ENCODE results near the gene FAM149B1. TPM values are rescaled to one million over a fixed set of nuclear protein-coding genes. Genes with fewer than 3 reads are reported as not detected.

FAM149B1 gene
- total and polyA plus RNA-seq, 2 of the 13 experiments (the other 11 are each of a cell fraction or from before 2014, with no cell fraction given), result 9.3 to 16.8 TPM

GRCh38 chr10:73252445-73253224, 84.7 kb downstream of the FAM149B1 start, which contains the start of gene MRPS16 (continued):
- TF ChIP-seq HNF4G (IDR thresholded peaks at IDR 0.05; ENCODE audit: borderline replicate concordance, low read depth, low read length) (peak; percentile 57; the same call in 1 of the 2 replicates), HNF4G (CRISPR knock-in tag; IDR thresholded peaks at IDR 0.05; ENCODE audit: borderline replicate concordance, low read depth) (peak; percentile 79; the same call in 1 of the 2 replicates), ZNF598 (CRISPR knock-in tag; IDR thresholded peaks at IDR 0.05; ENCODE audit: borderline replicate concordance) (peak; percentile 78; the same call in 1 of the 2 replicates), RXRB (CRISPR knock-in tag; IDR thresholded peaks at IDR 0.05; ENCODE audit: borderline replicate concordance) (peak; percentile 81), PHF21A (CRISPR knock-in tag; IDR thresholded peaks at IDR 0.05) (peak; percentile 74), ZNF629 (CRISPR knock-in tag; conservative IDR thresholded peaks at IDR 0.05) (no peak), SNRNP70 (IDR thresholded peaks at IDR 0.05; ENCODE audit: low read depth, low read length) (no peak), MTF2 (CRISPR knock-in tag; IDR thresholded peaks at IDR 0.05; ENCODE audit: borderline replicate concordance) (peak; percentile 2; the same call in 1 of the 2 replicates), CSRNP1 (CRISPR knock-in tag; IDR thresholded peaks at IDR 0.05) (no peak), YEATS2 (CRISPR knock-in tag; IDR thresholded peaks at IDR 0.05; ENCODE audit: borderline replicate concordance) (peak; percentile 97), HMG20A (CRISPR knock-in tag; IDR thresholded peaks at IDR 0.05; ENCODE audit: borderline replicate concordance) (peak; percentile 20; the same call in 1 of the 2 replicates), ZHX1 (CRISPR knock-in tag; IDR thresholded peaks at IDR 0.05; ENCODE audit: low read depth) (no peak), TBX3 (IDR thresholded peaks at IDR 0.05; ENCODE audit: borderline replicate concordance) (peak; percentile 26; the same call in 1 of the 2 replicates), MATR3 (CRISPR knock-in tag; IDR thresholded peaks at IDR 0.05) (no peak), ATM (IDR thresholded peaks at IDR 0.05; ENCODE audit: borderline replicate concordance) (no peak), KLF9 (CRISPR knock-in tag; IDR thresholded peaks at IDR 0.05; ENCODE audit: low read depth) (peak; percentile 86; the same call in 1 of the 2 replicates), ETV6 (CRISPR knock-in tag; conservative IDR thresholded peaks at IDR 0.05) (peak; percentile 29; the same call in 1 of the 2 replicates), ZNF142 (CRISPR knock-in tag; IDR thresholded peaks at IDR 0.05) (no peak), ZNF724P (CRISPR knock-in tag; IDR thresholded peaks at IDR 0.05; ENCODE audit: borderline replicate concordance) (peak; percentile 77)

Data from HepG2 (cell line).